Stimulated activated CD4-positive, alpha-beta T cell treated with anti-CD3 and anti-CD28 coated beads, Interleukin-12 subunit alpha, Interleukin-12 subunit beta, amount 100 ng/mL, for 48 hours (primary cell): Measurements from ENCODE around the gene AGBL4.

Source experiments
- DNase-seq, 3 donors: peaks; one replicate each; pipeline ENCODE4 v3.0.0-alpha.2; 2020; ENCODE audit warnings: low read depth in 2 of 3, low spot score in 1 of 3

The AGBL4 gene

GRCh38 chr1:48668339-48668738 is 1355.4 kb downstream of the AGBL4 start:
- DNase-seq = no peak

GRCh38 chr1:48667782-48668181 is 1356.0 kb downstream of the AGBL4 start:
- DNase-seq = no peak

GRCh38 chr1:48665708-48666407 is 1357.9 kb downstream of the AGBL4 start:
- no peak for DNase-seq

GRCh38 chr1:48661726-48662463 is 1361.9 kb downstream of the AGBL4 start:
- DNase-seq = no peak

GRCh38 chr1:48659801-48660200 is 1364.0 kb downstream of the AGBL4 start:
- DNase-seq = no peak

- no peak for DNase-seq
These were observed 1366.3 kb downstream of the AGBL4 start for GRCh38 chr1:48657413-48657812.

- no peak for DNase-seq
These were observed 1369.0 kb downstream of the AGBL4 start for GRCh38 chr1:48654606-48655210.

GRCh38 chr1:48652334-48652733 is 1371.4 kb downstream of the AGBL4 start:
- no peak for DNase-seq

GRCh38 chr1:48649880-48650279 is 1373.9 kb downstream of the AGBL4 start:
- DNase-seq = no peak

GRCh38 chr1:48645883-48646282 is 1377.9 kb downstream of the AGBL4 start:
- no peak for DNase-seq

- no peak for DNase-seq
These were observed 1378.7 kb downstream of the AGBL4 start for GRCh38 chr1:48644905-48645605.

GRCh38 chr1:48644190-48644900 is 1379.4 kb downstream of the AGBL4 start:
- DNase-seq = no peak

- DNase-seq = no peak
These were observed 1380.6 kb downstream of the AGBL4 start for GRCh38 chr1:48643193-48643592.

- no peak for DNase-seq
These were observed 1382.8 kb downstream of the AGBL4 start for GRCh38 chr1:48640836-48641492.

- no peak for DNase-seq
These were observed 1393.9 kb downstream of the AGBL4 start for GRCh38 chr1:48629867-48630266.

- no peak for DNase-seq
These were observed 1396.3 kb downstream of the AGBL4 start for GRCh38 chr1:48627486-48627885.

- no peak for DNase-seq
These were observed 1404.2 kb downstream of the AGBL4 start for GRCh38 chr1:48619539-48619938.

- no peak for DNase-seq
These were observed 1406.5 kb downstream of the AGBL4 start for GRCh38 chr1:48617252-48617651.

- no peak for DNase-seq
These were observed 1407.0 kb downstream of the AGBL4 start for GRCh38 chr1:48616710-48617109.

- no peak for DNase-seq
These were observed 1411.9 kb downstream of the AGBL4 start for GRCh38 chr1:48611841-48612240.
